NCI-H510A treated with DMSO at 0.1 percent for 48 hours (cell line): ENCODE data around the gene RBPJ.
"Not testable (repeated sequence)": the region's sequence is repeated elsewhere in the genome, so short reads cannot be mapped to it uniquely, and the experiment has no call there.

Experiments
- DNase-seq: peaks from one replicate; lab custom pipeline; 2025; lab: John Stamatoyannopoulos, UW

The RBPJ gene

DNA sequence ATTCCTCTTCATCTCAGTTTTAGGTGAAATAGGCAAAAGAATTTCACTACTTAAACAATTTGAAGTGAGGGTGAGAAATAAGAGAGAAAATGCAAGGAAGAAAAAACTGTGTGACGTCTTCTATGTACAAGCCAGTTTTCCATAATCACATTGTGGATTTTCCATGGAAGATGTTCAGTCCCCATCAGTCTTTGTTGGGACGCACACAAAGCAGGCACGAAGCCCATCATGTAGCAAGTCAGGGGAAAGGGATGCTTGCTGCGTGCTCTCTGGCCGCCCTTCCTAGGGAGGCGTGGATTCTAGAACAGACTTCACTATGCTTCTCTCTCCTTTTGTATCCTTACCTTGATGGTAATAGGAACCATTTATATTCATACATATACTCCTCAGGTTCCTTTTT lies 54.7 kb downstream of the RBPJ start:
- no peak for DNase-seq

DNA sequence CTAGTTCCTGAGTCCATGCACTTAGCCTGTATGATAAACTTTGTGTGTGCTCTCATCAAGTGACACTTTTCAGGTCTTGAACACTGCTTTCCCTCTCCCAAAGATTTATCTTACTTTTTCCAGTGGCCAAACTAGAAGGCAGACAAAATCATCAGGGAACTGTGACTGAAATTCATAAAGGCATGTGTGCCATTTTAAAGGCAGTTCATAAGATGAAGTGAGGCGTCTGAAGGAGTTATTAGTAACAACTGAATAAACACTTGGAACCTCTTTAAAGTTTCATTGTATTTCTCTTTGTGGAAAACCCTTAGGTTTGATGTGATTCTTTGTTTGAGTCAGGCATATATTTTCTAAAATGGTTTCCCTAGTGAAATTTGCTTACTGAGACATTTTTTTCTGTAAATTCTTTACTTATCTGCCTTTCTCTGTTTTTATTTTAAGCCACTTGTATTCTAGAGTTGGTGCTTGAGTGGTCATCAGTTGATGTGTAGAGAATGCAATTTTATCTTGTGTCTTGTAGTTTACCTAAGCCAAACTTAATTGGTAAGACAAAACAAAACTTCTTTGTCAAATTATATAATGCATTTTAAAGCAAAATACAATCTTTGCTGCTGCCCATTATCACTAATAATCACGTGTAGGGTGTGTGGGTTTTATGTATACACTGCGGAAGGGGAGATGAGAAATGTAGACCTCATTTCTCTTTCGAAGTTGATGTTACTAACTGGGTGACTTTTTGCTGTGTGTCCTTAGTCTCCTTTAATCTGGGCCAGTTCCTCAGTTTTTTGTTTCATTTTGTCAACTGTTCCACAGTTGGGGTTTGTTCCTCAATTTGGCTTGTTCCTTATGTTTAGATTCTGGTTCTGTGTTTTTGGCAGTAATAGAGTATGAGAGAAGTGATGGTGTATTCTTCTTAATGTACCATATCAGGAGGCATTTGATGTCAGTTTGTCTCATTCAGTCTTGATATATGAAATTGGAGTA lies 56.8 kb downstream of the RBPJ start:
- no peak for DNase-seq

GRCh38 chr4:26379837-26380236 lies 59.0 kb downstream of the RBPJ start:
- DNase-seq: no peak

GRCh38 chr4:26380740-26381139 lies 59.9 kb downstream of the RBPJ start:
- DNase-seq: no peak

DNA sequence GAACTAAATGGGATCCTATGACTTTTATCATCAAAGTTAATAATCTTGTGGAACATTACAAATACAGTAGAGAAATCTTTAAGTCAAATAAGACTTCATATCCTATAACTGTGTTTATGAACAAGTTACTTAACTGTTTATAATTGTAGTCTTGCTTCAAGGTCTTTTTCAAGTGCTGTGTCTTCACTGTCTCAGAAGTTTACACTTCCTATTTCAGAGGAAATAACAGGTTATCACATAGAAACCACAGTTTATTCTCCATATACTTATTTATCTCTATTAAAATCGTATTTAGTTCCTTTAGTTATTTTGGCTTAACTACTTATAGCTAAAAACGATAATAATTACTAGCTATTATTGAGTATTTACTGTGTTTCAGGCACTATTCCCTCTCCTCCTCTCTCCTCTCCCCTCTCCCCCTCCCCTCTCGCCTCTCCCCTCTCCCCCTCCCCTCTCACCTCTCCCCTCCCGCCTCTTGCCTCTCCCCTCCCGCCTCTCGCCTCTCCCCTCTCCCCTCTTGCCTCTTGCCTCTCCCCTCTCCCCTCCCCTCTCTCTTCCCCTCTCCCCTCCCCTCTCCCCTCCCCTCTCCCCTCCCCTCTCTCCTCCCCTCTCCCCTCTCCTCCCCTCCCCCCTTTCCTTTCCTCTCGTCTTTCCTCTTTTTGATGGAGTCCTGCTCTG lies 63.7 kb downstream of the RBPJ start:
- no peak for DNase-seq

DNA sequence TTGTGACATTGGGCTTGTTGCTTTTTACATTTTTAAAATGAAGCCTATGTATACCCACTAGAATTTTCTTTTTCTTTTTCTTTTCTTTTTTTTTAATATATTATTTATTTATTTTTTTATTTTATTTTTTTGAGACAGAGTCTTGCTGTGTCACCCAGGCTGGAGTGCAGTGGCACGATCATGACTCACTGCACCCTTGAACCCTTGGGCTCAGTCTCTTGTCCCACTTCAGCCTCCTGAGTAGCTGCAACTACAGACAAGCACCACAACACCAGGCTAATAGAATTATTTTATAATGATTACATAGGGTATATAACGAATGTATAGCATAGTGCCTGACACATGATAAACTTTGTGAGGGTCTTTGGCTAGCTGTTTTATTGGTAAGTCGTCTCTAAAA lies 64.9 kb downstream of the RBPJ start:
- no peak for DNase-seq

DNA sequence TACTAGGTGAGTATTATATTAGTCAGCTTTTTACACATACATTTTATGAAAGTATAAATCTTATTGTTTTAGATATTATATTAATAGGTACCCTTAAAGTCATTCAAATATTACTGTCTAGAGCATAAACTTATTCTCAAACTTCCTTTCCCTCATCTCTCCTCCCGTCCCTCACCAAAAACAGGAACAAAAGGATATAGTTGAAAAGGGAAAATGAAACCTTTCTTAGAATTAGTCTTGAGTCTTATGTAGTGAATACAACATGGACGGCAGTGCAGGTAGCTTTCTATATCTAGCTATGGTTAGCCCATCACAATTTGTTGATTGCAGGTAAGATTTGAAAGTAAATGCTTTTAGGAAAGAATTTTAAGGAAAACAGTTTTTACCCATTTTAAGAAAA lies 65.6 kb downstream of the RBPJ start:
- DNase-seq: no peak

GRCh38 chr4:26388671-26389070 lies 67.9 kb downstream of the RBPJ start:
- DNase-seq: no peak

GRCh38 chr4:26397086-26397485 lies 76.3 kb downstream of the RBPJ start:
- DNase-seq: no peak

GRCh38 chr4:26400132-26400531 lies 79.3 kb downstream of the RBPJ start:
- DNase-seq: no peak

DNA sequence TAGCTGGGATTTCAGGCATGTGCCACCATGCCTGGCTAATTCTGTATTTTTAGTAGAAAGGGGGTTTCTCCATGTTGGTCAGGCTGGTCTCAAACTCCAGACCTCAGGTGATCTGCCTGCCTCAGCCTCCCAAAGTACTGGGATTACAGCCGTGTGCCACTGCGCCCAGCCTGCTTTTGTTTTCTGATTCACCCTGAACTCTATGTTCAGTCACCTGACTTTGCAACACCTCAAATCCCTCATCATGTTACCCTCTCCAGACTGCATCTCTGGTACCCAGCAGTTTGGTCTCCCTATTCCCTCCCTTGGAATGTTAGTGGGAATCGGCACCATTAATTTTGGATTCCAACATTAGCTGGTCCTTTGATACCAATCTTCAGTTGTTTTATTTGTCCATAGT lies 81.2 kb downstream of the RBPJ start:
- not testable (repeated sequence) for DNase-seq

DNA sequence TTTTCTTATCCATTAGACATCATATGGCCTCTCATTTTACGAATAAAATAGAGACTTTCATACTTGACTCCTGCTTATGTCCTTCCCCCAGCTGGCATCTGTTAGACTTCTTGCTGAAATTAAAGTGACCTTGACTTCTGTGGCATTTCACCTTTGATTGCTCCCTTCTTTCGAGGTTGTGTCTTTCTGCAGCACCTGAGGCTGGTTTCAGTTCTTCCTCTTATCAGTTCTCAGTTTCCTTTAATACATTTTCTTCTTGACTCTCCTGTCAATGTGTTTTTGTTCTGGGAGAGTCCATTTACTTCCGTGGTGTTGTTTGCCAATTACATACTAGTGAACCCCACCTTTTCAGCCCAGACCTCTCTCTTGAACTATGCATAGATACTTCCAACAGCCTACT lies 81.6 kb downstream of the RBPJ start:
- DNase-seq: no peak

- DNase-seq: no peak
These were observed 84.0 kb downstream of the RBPJ start for GRCh38 chr4:26404743-26405206.

- no peak for DNase-seq
These were observed 85.6 kb downstream of the RBPJ start for GRCh38 chr4:26406346-26406975.

GRCh38 chr4:26407476-26407875 lies 86.7 kb downstream of the RBPJ start:
- DNase-seq: no peak

DNA sequence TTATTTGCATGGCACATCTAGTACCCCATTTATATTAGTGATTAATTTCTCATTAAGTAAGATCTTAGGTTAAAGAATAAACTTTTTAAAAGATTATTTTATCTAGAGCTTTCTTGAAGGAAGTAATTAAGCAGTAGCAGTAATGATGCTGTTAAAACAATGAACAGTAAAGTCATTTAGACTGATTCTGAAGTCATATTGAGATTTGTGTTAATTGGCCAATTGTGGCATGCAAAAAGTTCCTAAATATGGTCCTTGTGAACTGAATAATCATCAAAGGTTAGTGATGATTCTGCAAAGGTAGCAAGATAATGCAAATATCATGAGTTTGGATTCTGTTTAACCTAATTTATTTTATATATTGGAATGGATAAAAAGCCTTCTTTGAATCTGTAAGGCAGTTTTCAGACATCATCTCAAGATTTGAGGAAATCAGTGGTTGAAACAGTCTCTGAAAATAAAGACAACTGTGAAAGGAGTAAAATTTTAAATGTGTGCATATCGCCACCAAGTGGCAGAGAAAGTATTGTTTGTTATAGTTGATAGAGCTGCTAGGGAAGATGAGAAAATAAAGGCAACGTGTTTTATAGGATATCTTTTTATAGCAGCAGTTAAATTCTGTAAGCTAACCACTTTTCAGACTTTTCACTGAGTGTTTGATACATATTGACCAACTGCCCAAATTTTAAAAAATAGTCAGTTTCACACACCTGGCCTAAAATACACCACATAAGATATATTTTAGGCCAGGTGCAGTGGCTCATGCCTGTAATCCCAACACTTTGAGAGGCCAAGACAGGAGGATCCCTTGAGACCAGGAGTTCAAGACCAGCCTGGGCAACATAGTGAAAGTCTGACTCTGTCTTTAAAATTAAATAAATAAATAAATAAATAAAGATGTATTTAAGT lies 89.8 kb downstream of the RBPJ start:
- peak; percentile 39 for DNase-seq

- no peak for DNase-seq
These were observed 91.9 kb downstream of the RBPJ start for GRCh38 chr4:26412381-26413372.

GRCh38 chr4:26413582-26413981 lies 92.8 kb downstream of the RBPJ start:
- no peak for DNase-seq

DNA sequence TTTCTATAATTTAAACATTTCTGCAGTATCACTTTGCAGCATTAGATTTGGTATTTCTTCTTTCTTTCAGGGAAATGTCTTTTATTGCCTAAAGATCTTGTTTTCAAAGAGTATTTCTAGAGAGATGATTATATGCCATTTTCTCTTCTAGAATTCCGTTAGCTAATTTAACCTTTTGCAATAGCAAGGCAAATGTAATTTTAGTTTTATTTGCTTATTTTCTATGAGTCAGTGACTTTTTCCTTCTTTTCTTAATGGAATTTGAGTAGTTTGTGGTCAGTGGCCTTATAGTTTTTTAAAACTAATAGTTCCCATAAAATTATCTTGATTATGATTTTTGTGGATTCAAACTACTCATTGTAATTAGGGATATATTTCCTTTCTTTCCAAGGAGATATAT lies 97.3 kb downstream of the RBPJ start:
- no peak for DNase-seq

GRCh38 chr4:26418850-26419249 lies 98.0 kb downstream of the RBPJ start:
- DNase-seq: no peak
